Upper lobe of left lung (tissue), 6 donors: ENCODE data around the gene SND1. TPM values are rescaled to one million over a fixed set of nuclear protein-coding genes. Genes with fewer than 3 reads are reported as not detected.
"Not testable (repeated sequence)": the region's sequence is repeated elsewhere in the genome, so short reads cannot be mapped to it uniquely, and the experiment has no call there.

Experiments
- ATAC-seq, 2 donors: fragments of 200-7000 bp; cut with Tn5 transposase; one replicate each; pipeline ENCODE4 v1.9.1; 2022; ENCODE audit warnings: mild to moderate bottlenecking in 2 of 2, moderate library complexity in 2 of 2; ENCODE audit not compliant: low FRiP score in 2 of 2
- DNase-seq, 2 donors: peaks; one replicate each; pipeline ENCODE4 v3.0.0-alpha.2; 2019 to 2020
- H3K27ac ChIP-seq, 4 donors: fragments of 200-600 bp; sonication (generic); one replicate each; pipeline ENCODE4 v1.5.1; 2016 to 2019
- H3K27me3 ChIP-seq, 4 donors: fragments of 200-600 bp; sonication (generic); one replicate each; pipeline ENCODE4 v1.5.1; 2017 to 2019
- H3K36me3 ChIP-seq, 4 donors: fragments of 200-600 bp; sonication (generic); one replicate each; pipeline ENCODE4 v1.5.1; 2016 to 2019
- H3K4me1 ChIP-seq, 4 donors: fragments of 200-600 bp; sonication (generic); one replicate each; pipeline ENCODE4 v1.5.1; 2018 to 2019
- H3K4me3 ChIP-seq, 4 donors: fragments of 200-600 bp; sonication (generic); one replicate each; pipeline ENCODE4 v1.5.1; 2017 to 2019; ENCODE audit warnings: mild to moderate bottlenecking in 2 of 4, moderate library complexity in 1 of 4
- H3K9me3 ChIP-seq, 4 donors: fragments of 200-600 bp; sonication (generic); one replicate each; pipeline ENCODE4 v1.5.1; 2018 to 2019
- CTCF ChIP-seq, 6 experiments: fragments of 450-650 bp in 4 of 6; fragments of 200-600 bp in 2 of 6; sonication (generic) in 2 of 6; IDR thresholded peaks; one replicate each; pipeline ENCODE4 v1.5.1; 2016 to 2019; ENCODE audit warnings: antibody characterized with exemption in 6 of 6
- EP300 ChIP-seq, 4 donors: sonication (generic); formaldehyde crosslinking; IDR thresholded peaks; one replicate each; pipeline ENCODE4 v1.5.1; 2017; ENCODE audit warnings: antibody characterized with exemption in 4 of 4, control low read depth in 2 of 4
- POLR2A ChIP-seq, 4 donors: fragments of 450-650 bp; IDR thresholded peaks; one replicate each; pipeline ENCODE4 v1.5.1; 2016 to 2017; ENCODE audit warnings: antibody characterized with exemption in 4 of 4, mild to moderate bottlenecking in 2 of 4
- POLR2AphosphoS5 ChIP-seq, 2 donors: sonication (generic); formaldehyde crosslinking; IDR thresholded peaks; one replicate each; pipeline ENCODE4 v1.5.1; 2017; ENCODE audit warnings: antibody characterized with exemption in 2 of 2
- WGBS, 2 donors: methylation state at CpG; one replicate each; pipeline ENCODE4 v1.1.5; 2017 to 2018; 5-methylcytosine and 5-hydroxymethylcytosine counted together
- total RNA-seq, 6 donors: library from RNA; depleted of rRNA in 4 of 6; stranded (reverse); fragments of >200 nt in 4 of 6; gene quantifications; one replicate each; pipeline versions ENCODE4 v1.1.0 to v1.2.1, GENCODE V29; 2016 to 2021
- donor health status: DM: no; HTN: no; CAD: no; lungs with moderate emphysema.
- donor health status: DM: no; HTN: yes; CAD: no; lungs with severe emphysema.

Gene SND1
- total RNA-seq, 6 donors from 2014 or later = 107 to 167 (median 121) TPM

- no peak for ATAC-seq
- Histone ChIP-seq H3K27me3 (no peaks in the 10 kb centered on the region), H3K27ac (no peak overlapping the region), H3K9me3 (no peaks in the 10 kb centered on the region), H3K4me1 (peaks cover 0 to 5% (median under 1%) of the 10 kb centered on the region in 4 donors), H3K4me3 (no peak overlapping the region), H3K36me3 (peaks cover 0 to 3% (median 0%) of the 10 kb centered on the region in 4 donors)
- 80 to 89% methylated on average over 4 of the region's 4 CpGs for WGBS, 2 donors
- no peak for DNase-seq
- TF ChIP-seq CTCF (IDR thresholded peaks at IDR 0.05) = no peak
- TF ChIP-seq EP300 (IDR thresholded peaks at IDR 0.05) = no peak
- TF ChIP-seq POLR2AphosphoS5 (IDR thresholded peaks at IDR 0.05) = no peak
- no peak for TF ChIP-seq POLR2A (IDR thresholded peaks at IDR 0.05)
These were observed 307.8 kb downstream of the SND1 start for GRCh38 chr7:127959770-127960169.

- TF ChIP-seq POLR2A (IDR thresholded peaks at IDR 0.05) (no peak), CTCF (IDR thresholded peaks at IDR 0.05) (no peak), EP300 (IDR thresholded peaks at IDR 0.05) (no peak), POLR2AphosphoS5 (IDR thresholded peaks at IDR 0.05) (no peak)
- DNase-seq (peak in 1 of 2 donors; percentile 57), ATAC-seq (no peak)
- peaks cover 0 to 5% (median under 1%) of the 10 kb centered on the region in 4 donors for H3K4me1 ChIP-seq
- H3K27me3 ChIP-seq = no peaks in the 10 kb centered on the region
- no peak overlapping the region for H3K4me3 ChIP-seq
- no peaks in the 10 kb centered on the region for H3K9me3 ChIP-seq
- H3K36me3 ChIP-seq = no peaks in the 10 kb centered on the region
- 69 to 75% methylated on average over 9 of the region's 9 CpGs for WGBS, 2 donors
- H3K27ac ChIP-seq = no peak overlapping the region
These were observed 309.9 kb downstream of the SND1 start for GRCh38 chr7:127961786-127962453.

- WGBS, 2 donors = 83 to 89% methylated on average over 5 of the region's 5 CpGs
- ATAC-seq (no peak), DNase-seq (no peak)
- Histone ChIP-seq H3K36me3 (no peaks in the 10 kb centered on the region), H3K9me3 (no peaks in the 10 kb centered on the region), H3K4me1 (peaks cover 0 to 6% (median 3%) of the 10 kb centered on the region in 4 donors), H3K4me3 (no peak overlapping the region), H3K27me3 (no peaks in the 10 kb centered on the region), H3K27ac (no peak overlapping the region)
- TF ChIP-seq POLR2A (IDR thresholded peaks at IDR 0.05) (no peak), EP300 (IDR thresholded peaks at IDR 0.05) (no peak), CTCF (IDR thresholded peaks at IDR 0.05) (no peak), POLR2AphosphoS5 (IDR thresholded peaks at IDR 0.05) (no peak)
These were observed 310.8 kb downstream of the SND1 start for GRCh38 chr7:127962589-127963361.

- H3K27ac ChIP-seq, H3K27me3 ChIP-seq, H3K4me3 ChIP-seq, DNase-seq, H3K36me3 ChIP-seq, H3K9me3 ChIP-seq, ATAC-seq: not testable (repeated sequence)
- peaks cover 0 to 12% (median 4%) of the 10 kb centered on the region in 4 donors for H3K4me1 ChIP-seq
- WGBS, 2 donors = 71 to 100% methylated on average over 1 of the region's 1 CpG
These were observed 311.9 kb downstream of the SND1 start for GRCh38 chr7:127963850-127964249.

GRCh38 chr7:127967281-127967680 is 315.3 kb downstream of the SND1 start:
- Histone ChIP-seq H3K4me1 (peaks cover 0 to 11% (median 5%) of the 10 kb centered on the region in 4 donors), H3K27me3 (no peaks in the 10 kb centered on the region), H3K36me3 (no peaks in the 10 kb centered on the region), H3K4me3 (no peak overlapping the region), H3K9me3 (no peaks in the 10 kb centered on the region), H3K27ac (peak overlapping the region in 1 of 4 donors; percentile 61)
- WGBS, 2 donors = 55 to 63% methylated on average over 2 of the region's 2 CpGs
- DNase-seq (no peak), ATAC-seq (no peak)
- TF ChIP-seq POLR2A (IDR thresholded peaks at IDR 0.05) (no peak), POLR2AphosphoS5 (IDR thresholded peaks at IDR 0.05) (no peak)
